HepG2 (cell line): ENCODE measurements around the gene RIOK3. TPM values are rescaled to one million over a fixed set of nuclear protein-coding genes. Genes with fewer than 3 reads are reported as not detected.

Source experiments
- FOSL1 ChIP-seq: sonication (generic); formaldehyde crosslinking; IDR thresholded peaks from 2 replicates; pipeline ENCODE4 v1.9.0; 2021; ENCODE audit warnings: missing genetic modification reagents, borderline replicate concordance
- HDAC1 ChIP-seq: sonication (generic); formaldehyde crosslinking; IDR thresholded peaks from 2 replicates; pipeline ENCODE4 v1.5.1; 2020; ENCODE audit warnings: mild to moderate bottlenecking, missing genetic modification reagents
- NKX3-1 ChIP-seq: sonication (generic); formaldehyde crosslinking; IDR thresholded peaks from 2 replicates; pipeline ENCODE4 v1.5.0; 2020; ENCODE audit warnings: missing genetic modification reagents
- RORA ChIP-seq: sonication (generic); formaldehyde crosslinking; IDR thresholded peaks from 2 replicates; pipeline ENCODE4 v1.5.0; 2020; ENCODE audit warnings: mild to moderate bottlenecking, missing genetic modification reagents, moderate library complexity
- SAFB2 ChIP-seq: sonication (generic); formaldehyde crosslinking; IDR thresholded peaks from 2 replicates; pipeline ENCODE4 v1.5.1; 2020; ENCODE audit warnings: missing genetic modification reagents, low read depth, mild to moderate bottlenecking, borderline replicate concordance
- SAP130 ChIP-seq: IDR thresholded peaks from 2 replicates; pipeline ENCODE4 v1.6.1; 2016; ENCODE audit warnings: low read depth
- SOX13 ChIP-seq, 3 experiments: fragments of 450-650 bp in 1 of 3; sonication (generic) in 1 of 3; formaldehyde crosslinking in 1 of 3; IDR thresholded peaks in 2 of 3; conservative IDR thresholded peaks in 1 of 3; 2 replicates each; pipeline versions ENCODE4 v1.5.0 to v1.6.1; 2016 to 2020; ENCODE audit warnings: antibody characterized with exemption in 1 of 3, mild to moderate bottlenecking in 1 of 3, missing compliant biosample characterization in 1 of 3, missing genetic modification reagents in 1 of 3, moderate library complexity in 1 of 3
- ZBTB7A ChIP-seq: sonication (generic); formaldehyde crosslinking; IDR thresholded peaks from 2 replicates; pipeline ENCODE4 v1.8.0; 2022; ENCODE audit warnings: mild to moderate bottlenecking, missing genetic modification reagents
- ZFX ChIP-seq: sonication (generic); formaldehyde crosslinking; IDR thresholded peaks from 2 replicates; pipeline ENCODE4 v1.4.0; 2020; ENCODE audit warnings: mild to moderate bottlenecking, low read depth, missing genetic modification reagents, moderate library complexity
- ZNF441 ChIP-seq: sonication (generic); formaldehyde crosslinking; IDR thresholded peaks from 2 replicates; pipeline ENCODE4 v1.7.0; 2021; ENCODE audit warnings: missing genetic modification reagents, borderline replicate concordance
- ZNF460 ChIP-seq: sonication (generic); formaldehyde crosslinking; IDR thresholded peaks from 2 replicates; pipeline ENCODE4 v1.5.1; 2020; ENCODE audit warnings: missing genetic modification reagents, mild to moderate bottlenecking, borderline replicate concordance
- polyA plus RNA-seq, 8 experiments: library from polyadenylated mRNA; depleted of rRNA in 3 of 8; stranded (reverse) in 7 of 8; unstranded in 1 of 8; fragments of >200 nt; fragmentation: Illumina TruSeq in 4 of 8; extraction: Trizol in 4 of 8; gene quantifications; 2 replicates each; pipeline versions ENCODE4 v1.2.1 to v1.2.3, GENCODE V29; 2011 to 2016; ENCODE audit warnings: low read depth in 4 of 8, missing spikeins in 1 of 8, mixed read lengths in 1 of 8; ENCODE audit not compliant: insufficient read depth in 1 of 8
- total RNA-seq, 5 experiments: library from RNA; depleted of rRNA; stranded (reverse); fragments of >200 nt; fragmentation: Illumina TruSeq; extraction: Trizol; gene quantifications; 2 replicates each; pipeline ENCODE4 v1.2.3, GENCODE V29; 2016; ENCODE audit warnings: low read depth in 1 of 5
- TF ChIP-seq, protein P1 (sequence below): sonication (generic); formaldehyde crosslinking; IDR thresholded peaks from 2 replicates; pipeline ENCODE4 v1.4.0; 2020; ENCODE audit warnings: low read depth, mild to moderate bottlenecking, missing genetic modification reagents
- TF ChIP-seq, protein P2 (sequence below): sonication (generic); formaldehyde crosslinking; IDR thresholded peaks from 2 replicates; pipeline ENCODE4 v1.4.0; 2020; ENCODE audit warnings: missing genetic modification reagents, borderline replicate concordance
- TF ChIP-seq, protein P3 (sequence below): sonication (generic); formaldehyde crosslinking; IDR thresholded peaks from 2 replicates; pipeline ENCODE4 v1.5.1; 2020; ENCODE audit warnings: missing genetic modification reagents, mild to moderate bottlenecking, borderline replicate concordance
- TF ChIP-seq, protein P4 (sequence below): sonication (generic); formaldehyde crosslinking; IDR thresholded peaks from 2 replicates; pipeline ENCODE4 v1.5.0; 2020; ENCODE audit warnings: mild to moderate bottlenecking, missing genetic modification reagents, borderline replicate concordance

The RIOK3 gene
- total and polyA plus RNA-seq, 2 of the 13 experiments (the other 11 are each of a cell fraction or from before 2014, with no cell fraction given) = 26.7 to 36.0 TPM

DNA sequence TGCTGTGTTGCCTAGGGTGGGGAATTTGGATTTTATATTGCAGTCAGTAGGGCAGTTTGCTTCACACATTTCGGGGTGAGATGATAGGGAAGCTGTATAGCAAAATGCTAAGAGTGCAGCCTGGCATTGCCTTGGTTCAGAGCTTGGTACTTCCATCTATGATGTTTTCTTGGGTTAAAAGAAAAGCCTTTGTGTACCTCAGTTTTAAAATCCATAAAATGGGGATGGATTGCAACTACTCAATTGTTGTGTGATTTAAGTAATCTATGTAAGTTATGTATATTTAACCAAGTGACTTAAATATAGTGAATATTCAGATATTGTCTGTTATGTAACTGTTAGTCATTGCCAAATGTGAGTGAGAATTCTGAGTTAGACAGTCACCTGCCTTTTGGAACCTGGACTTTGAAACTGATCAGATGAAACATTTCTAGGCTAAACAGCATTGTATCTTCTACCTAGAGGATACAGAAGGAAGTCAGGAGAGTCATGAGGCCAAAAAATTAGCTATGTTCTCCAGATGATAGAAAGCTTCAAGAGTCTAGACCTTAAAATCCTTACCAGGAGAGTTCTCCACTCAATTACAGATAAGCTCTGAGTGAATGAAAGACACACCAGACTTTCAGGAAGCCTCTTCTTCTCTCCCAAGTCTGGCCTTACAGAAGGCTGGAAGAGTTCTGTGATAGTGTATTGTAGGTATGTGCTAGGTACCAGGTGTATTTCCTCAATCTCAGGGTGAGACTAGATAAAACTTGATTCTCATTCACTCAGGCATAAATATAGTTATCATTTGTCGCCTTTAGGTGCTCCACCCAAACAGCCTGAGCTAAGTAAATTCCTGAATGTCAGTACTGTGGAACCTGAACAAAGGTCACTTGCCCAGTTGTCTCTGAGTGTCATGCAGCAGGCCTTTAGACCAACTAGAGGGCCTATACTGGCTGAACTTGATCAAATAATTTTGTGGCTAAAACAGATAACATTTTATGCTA is 7.5 kb downstream of the RIOK3 start (continued):
- TF ChIP-seq, protein P1, sequence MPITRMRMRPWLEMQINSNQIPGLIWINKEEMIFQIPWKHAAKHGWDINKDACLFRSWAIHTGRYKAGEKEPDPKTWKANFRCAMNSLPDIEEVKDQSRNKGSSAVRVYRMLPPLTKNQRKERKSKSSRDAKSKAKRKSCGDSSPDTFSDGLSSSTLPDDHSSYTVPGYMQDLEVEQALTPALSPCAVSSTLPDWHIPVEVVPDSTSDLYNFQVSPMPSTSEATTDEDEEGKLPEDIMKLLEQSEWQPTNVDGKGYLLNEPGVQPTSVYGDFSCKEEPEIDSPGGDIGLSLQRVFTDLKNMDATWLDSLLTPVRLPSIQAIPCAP (CRISPR knock-in tag) = no peak
- no peak for TF ChIP-seq NKX3-1
- peak; percentile 60 for TF ChIP-seq ZFX
- TF ChIP-seq SAFB2 (CRISPR knock-in tag) = no peak
- TF ChIP-seq, protein P2, sequence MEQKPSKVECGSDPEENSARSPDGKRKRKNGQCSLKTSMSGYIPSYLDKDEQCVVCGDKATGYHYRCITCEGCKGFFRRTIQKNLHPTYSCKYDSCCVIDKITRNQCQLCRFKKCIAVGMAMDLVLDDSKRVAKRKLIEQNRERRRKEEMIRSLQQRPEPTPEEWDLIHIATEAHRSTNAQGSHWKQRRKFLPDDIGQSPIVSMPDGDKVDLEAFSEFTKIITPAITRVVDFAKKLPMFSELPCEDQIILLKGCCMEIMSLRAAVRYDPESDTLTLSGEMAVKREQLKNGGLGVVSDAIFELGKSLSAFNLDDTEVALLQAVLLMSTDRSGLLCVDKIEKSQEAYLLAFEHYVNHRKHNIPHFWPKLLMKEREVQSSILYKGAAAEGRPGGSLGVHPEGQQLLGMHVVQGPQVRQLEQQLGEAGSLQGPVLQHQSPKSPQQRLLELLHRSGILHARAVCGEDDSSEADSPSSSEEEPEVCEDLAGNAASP (CRISPR knock-in tag) = no peak
- no peak for TF ChIP-seq FOSL1 (CRISPR knock-in tag)
- no peak for TF ChIP-seq HDAC1
- TF ChIP-seq SOX13 (IDR thresholded peaks at IDR 0.05) = no peak
- 0 out of 4 replicates have a peak, but pooled peaks of 1 of the 2 experiments have one; percentile 38 for TF ChIP-seq SOX13 (CRISPR knock-in tag; conservative IDR thresholded peaks at IDR 0.05 in 1 of 2, IDR thresholded peaks at IDR 0.05 in 1 of 2)
- TF ChIP-seq SAP130 (CRISPR knock-in tag) = peak; percentile 76
- no peak for TF ChIP-seq ZBTB7A
- no peak for TF ChIP-seq ZNF441 (CRISPR knock-in tag)
- no peak for TF ChIP-seq ZNF460
- TF ChIP-seq RORA = no peak
- TF ChIP-seq, protein P3, sequence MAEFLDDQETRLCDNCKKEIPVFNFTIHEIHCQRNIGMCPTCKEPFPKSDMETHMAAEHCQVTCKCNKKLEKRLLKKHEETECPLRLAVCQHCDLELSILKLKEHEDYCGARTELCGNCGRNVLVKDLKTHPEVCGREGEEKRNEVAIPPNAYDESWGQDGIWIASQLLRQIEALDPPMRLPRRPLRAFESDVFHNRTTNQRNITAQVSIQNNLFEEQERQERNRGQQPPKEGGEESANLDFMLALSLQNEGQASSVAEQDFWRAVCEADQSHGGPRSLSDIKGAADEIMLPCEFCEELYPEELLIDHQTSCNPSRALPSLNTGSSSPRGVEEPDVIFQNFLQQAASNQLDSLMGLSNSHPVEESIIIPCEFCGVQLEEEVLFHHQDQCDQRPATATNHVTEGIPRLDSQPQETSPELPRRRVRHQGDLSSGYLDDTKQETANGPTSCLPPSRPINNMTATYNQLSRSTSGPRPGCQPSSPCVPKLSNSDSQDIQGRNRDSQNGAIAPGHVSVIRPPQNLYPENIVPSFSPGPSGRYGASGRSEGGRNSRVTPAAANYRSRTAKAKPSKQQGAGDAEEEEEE (CRISPR knock-in tag) = no peak
- TF ChIP-seq, protein P4, sequence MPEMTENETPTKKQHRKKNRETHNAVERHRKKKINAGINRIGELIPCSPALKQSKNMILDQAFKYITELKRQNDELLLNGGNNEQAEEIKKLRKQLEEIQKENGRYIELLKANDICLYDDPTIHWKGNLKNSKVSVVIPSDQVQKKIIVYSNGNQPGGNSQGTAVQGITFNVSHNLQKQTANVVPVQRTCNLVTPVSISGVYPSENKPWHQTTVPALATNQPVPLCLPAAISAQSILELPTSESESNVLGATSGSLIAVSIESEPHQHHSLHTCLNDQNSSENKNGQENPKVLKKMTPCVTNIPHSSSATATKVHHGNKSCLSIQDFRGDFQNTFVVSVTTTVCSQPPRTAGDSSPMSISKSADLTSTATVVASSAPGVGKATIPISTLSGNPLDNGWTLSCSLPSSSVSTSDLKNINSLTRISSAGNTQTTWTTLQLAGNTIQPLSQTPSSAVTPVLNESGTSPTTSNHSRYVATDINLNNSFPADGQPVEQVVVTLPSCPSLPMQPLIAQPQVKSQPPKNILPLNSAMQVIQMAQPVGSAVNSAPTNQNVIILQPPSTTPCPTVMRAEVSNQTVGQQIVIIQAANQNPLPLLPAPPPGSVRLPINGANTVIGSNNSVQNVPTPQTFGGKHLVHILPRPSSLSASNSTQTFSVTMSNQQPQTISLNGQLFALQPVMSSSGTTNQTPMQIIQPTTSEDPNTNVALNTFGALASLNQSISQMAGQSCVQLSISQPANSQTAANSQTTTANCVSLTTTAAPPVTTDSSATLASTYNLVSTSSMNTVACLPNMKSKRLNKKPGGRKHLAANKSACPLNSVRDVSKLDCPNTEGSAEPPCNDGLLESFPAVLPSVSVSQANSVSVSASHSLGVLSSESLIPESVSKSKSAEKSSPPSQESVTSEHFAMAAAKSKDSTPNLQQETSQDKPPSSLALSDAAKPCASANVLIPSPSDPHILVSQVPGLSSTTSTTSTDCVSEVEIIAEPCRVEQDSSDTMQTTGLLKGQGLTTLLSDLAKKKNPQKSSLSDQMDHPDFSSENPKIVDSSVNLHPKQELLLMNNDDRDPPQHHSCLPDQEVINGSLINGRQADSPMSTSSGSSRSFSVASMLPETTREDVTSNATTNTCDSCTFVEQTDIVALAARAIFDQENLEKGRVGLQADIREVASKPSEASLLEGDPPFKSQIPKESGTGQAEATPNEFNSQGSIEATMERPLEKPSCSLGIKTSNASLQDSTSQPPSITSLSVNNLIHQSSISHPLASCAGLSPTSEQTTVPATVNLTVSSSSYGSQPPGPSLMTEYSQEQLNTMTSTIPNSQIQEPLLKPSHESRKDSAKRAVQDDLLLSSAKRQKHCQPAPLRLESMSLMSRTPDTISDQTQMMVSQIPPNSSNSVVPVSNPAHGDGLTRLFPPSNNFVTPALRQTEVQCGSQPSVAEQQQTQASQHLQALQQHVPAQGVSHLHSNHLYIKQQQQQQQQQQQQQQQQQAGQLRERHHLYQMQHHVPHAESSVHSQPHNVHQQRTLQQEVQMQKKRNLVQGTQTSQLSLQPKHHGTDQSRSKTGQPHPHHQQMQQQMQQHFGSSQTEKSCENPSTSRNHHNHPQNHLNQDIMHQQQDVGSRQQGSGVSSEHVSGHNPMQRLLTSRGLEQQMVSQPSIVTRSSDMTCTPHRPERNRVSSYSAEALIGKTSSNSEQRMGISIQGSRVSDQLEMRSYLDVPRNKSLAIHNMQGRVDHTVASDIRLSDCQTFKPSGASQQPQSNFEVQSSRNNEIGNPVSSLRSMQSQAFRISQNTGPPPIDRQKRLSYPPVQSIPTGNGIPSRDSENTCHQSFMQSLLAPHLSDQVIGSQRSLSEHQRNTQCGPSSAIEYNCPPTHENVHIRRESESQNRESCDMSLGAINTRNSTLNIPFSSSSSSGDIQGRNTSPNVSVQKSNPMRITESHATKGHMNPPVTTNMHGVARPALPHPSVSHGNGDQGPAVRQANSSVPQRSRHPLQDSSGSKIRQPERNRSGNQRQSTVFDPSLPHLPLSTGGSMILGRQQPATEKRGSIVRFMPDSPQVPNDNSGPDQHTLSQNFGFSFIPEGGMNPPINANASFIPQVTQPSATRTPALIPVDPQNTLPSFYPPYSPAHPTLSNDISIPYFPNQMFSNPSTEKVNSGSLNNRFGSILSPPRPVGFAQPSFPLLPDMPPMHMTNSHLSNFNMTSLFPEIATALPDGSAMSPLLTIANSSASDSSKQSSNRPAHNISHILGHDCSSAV (CRISPR knock-in tag) = no peak
